ENCODE measurements around the gene LINGO1. TPM values are rescaled to one million over a fixed set of nuclear protein-coding genes. Genes with fewer than 3 reads are reported as not detected.

Gene LINGO1
- total and polyA plus RNA-seq, 9 of the 15 experiments (the other 6 are each of a cell fraction or from before 2014, with no cell fraction given), result 0.07 to 15.3 (median 2.1) TPM

- peak; percentile 72 for TF ChIP-seq RAD51 (IDR thresholded peaks at IDR 0.05; ENCODE audit: borderline replicate concordance, low read depth)
These were observed 40.0 kb downstream of the LINGO1 start (continued) for GRCh38 chr15:77592758-77593157.

DNA sequence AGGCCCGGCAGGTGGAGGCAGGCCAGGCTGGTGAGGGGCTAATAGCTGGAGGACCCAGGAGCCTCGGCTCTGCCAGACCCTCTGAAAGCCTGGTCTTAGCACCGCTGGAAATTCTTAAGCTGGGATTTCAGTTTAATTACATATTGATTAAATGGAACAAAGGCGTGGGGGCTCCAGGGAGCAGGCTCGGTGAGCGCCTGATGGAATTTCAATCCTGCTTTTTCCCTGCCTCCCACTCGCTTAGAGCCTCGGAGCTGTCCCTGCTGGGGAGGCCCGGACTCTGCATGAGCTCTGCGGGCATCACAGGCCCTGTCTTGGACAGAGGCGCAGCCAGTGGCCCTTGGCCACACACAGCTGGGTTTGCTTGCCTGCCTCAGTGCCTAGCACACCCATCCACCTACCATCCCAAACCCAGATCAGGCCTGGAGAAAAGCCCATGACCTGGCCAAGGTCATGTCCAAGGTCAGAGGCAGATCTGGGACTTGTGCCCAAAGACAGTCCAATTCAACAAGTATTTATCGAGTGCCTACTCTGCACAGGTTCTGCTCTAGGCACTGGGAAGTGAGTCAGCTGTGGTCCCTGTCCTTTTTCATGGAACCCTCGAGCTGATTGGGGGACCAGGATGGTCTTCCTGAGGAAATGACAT, 40.6 kb downstream of the LINGO1 start:
- Histone ChIP-seq H4K20me1 (replicated peaks; ENCODE audit: control insufficient read depth, insufficient read depth, low read length) (no peaks in the 10 kb centered on the region), H3K4me2 (ENCODE audit: insufficient read depth, low read length) (no peak overlapping the region), H3K9ac (ENCODE audit: insufficient read depth in 1 of 2, low read depth in 2 of 2, low read length in 2 of 2) (peak overlapping the region in 1 of 2 experiments; percentile 59; a peak in 1 of 4 replicates), H3K27me3 (ENCODE audit: control insufficient read depth in 2 of 2, insufficient read depth in 2 of 2, low read length in 2 of 2) (peaks cover 21 to 28% of the 10 kb centered on the region in 2 experiments; a peak in 3 of 5 replicates), H3K79me2 (ENCODE audit: control insufficient read depth, insufficient read depth, low read length) (no peaks in the 10 kb centered on the region), H3K9me3 (replicated peaks; ENCODE audit: control insufficient read depth, insufficient read depth, low read depth, low read length) (no peaks in the 10 kb centered on the region), H3K27ac (ENCODE audit: extremely low read depth, low read depth, low read length) (no peak overlapping the region), H3K4me1 (replicated peaks in 1 of 2; ENCODE audit: control insufficient read depth in 2 of 2, insufficient read depth in 2 of 2, low read length in 2 of 2) (peaks cover 0 to 7% of the 10 kb centered on the region in 2 experiments; a peak in 2 of 5 replicates), H3K36me3 (ENCODE audit: control insufficient read depth, insufficient read depth, low read length) (no peaks in the 10 kb centered on the region), H3K9me1 (ENCODE audit: control insufficient read depth, insufficient read depth, low read length) (no peaks in the 10 kb centered on the region), H2AFZ (ENCODE audit: low read depth, low read length) (peak overlapping the region; percentile 62; the same call in 1 of the 2 replicates), H3K4me3 (no peak overlapping the region)
- intact Hi-C loops (cut with micrococcal nuclease) (no loop called here), in situ Hi-C loops (cut with MboI) (no loop called here)
- ATAC-seq, result no peak
- 49% methylated on average over 13 of the region's 13 CpGs for WGBS (ENCODE audit: insufficient coverage, low coverage, missing lambda C conversion rate)
- TF ChIP-seq ZBTB9 (CRISPR knock-in tag; IDR thresholded peaks at IDR 0.05), result no peak
- peak; percentile 65 for TF ChIP-seq ESRRA (IDR thresholded peaks at IDR 0.05; ENCODE audit: borderline replicate concordance, low read depth)
- FAIRE-seq, result no peak
- BruUV-seq (replicated peaks), result no TSS peak
- CTCF ChIA-PET (ENCODE audit: low intra/inter-chr PET ratio), result no interaction called here
- POLR2A ChIA-PET, result interaction anchor here (0.7 to 0.9 kb wide), 2 partner anchors 17 to 24 kb away, joined by 3 read pairs; no protein-coding TSS in a partner anchor
- no peak for DNase-seq (ENCODE audit: extremely low read depth in 1 of 4, low spot score in 3 of 4)
